HG03565 (cell line): Measurements from ENCODE around the gene ACLY.
"Not testable (repeated sequence)": the region's sequence is repeated elsewhere in the genome, so short reads cannot be mapped to it uniquely, and the experiment has no call there.

Experiments
- ATAC-seq: cut with Tn5 transposase; IDR thresholded peaks from one replicate; pipeline ENCODE4 v1.9.1; 2021; ENCODE audit warnings: mild to moderate bottlenecking, moderate library complexity; ENCODE audit not compliant: unreplicated experiment

ACLY gene

DNA sequence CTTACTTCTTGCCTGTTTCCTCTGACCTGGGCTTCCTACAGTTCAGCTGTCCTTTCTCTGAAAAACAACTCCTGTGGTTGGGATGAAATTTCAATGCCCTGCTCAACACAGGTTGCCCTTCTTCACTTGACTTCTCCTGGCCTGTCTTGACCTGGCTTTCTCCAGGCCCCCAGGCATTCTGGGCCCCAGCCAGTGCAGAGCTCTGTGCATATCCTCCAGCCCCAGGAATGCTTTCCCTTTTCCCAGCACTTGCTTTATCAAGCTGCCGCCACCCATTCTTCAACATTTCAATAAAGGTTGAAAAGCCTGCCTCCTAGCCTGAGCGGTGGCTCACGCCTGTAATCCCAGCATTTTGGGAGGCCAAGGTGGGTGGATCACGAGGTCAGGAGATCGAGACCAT is 22.4 kb upstream of the ACLY start:
- no peak for ATAC-seq

DNA sequence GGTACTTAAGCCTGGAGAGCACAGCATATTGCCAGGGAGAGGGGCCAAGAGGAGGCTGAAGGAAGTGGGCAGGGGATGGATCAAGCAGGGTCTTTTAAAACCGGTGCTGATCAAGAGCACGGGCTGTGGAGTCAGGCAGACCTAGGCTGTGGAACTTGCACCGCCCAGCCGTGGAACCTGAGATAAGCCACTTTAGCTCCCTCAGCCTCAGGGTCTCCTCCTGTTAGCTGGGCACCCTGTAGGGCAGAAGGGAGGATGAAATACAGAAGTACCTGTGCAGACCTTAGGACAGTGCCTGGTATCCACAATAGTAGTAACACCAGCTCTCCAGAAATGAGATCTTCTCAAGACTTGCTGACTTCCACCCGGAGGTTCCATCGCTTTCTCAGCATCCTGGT is 20.9 kb upstream of the ACLY start:
- ATAC-seq: no peak

DNA sequence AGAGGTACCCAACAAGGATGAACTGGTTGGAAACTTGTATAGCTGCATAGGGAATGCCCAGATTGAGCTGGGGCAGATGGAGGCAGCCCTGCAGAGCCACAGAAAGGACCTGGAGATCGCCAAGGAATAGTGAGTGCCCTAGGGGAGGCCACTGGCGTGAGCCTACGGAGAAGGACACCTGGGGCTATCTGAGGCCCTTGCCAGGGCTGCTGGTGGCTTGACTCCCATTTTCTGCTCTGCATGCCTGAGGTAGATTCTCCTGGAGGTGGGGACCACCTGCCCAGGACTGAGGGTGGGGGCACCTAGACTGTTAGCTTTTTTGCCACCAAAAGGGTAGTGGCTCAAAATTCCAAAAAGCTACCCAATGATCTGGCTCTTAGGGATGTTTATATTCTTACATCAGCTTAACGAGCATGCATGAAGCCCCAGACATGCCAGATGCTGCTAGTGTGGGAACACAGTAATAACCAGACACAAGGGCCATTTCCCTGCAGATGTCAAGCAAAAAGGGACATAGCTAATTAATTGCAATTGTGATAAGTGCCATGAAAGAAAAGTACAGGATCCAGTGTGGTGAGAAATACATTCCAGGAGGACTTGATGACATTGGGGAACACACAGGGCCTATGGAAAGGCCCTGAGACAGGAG is 20.4 kb upstream of the ACLY start:
- ATAC-seq: no peak

DNA sequence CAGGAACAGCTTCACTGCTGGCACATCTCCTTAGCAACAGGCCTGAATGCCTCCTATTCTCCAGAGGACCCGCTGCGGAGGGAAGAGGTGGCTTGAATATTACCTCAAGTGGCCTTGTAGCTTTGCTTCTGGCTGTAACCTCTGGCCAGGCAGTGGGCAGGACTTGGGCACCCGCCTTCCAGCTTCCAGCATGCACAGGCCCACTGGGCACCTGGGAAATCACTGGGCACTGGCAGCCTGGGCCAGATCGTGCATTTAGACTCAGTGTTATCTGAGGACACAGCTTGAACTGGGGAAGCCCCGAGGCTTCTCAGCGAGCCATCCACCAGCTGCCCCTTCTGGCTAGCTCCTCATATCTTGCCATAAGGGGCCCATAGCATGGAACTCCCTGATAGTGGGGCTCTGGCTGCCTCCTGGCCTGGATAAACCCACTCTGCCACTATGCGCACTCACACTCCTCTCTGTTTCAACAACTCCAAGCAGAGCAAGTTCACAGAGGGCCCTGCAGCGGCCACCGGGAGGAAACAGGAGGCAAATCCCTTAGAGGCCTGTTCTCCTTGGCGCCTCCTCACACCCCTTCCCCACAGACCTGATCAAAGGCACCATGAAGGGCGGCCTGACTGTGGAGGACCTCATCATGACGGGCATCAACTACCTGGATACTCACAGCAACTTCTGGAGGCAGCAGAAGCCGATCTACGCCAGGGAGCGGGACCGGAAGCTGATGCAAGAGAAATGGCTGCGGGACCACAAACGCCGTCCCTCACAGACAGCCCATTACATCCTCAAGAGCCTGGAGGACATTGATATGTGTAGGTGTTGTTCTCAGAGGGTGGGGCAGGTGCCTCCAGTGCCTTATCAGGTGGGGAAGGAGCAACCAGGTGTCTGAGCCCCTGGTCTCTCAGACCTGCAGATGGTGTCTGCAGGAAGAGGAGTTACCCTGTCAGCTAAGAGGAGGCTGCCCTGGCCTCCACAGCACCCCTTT is 19.5 kb upstream of the ACLY start:
- no peak for ATAC-seq

DNA sequence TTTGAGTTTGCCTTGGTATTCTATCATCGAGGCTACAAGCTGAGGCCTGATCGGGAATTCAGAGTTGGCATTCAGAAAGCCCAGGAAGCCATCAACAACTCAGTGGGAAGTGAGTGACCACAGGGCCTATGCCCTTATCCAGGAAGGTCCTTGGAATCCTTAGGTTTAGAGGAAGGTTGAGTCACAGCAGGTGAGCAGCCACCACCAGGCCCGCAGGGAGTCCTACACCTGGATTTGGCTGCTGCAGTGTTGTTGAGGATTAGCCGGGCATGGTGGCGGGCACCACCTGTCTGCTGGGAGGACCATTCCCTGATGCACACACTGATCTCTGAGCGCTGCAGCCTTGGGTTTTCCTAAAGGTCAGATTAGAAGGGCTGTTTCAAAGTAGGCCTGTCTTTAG is 16.9 kb upstream of the ACLY start:
- no peak for ATAC-seq

DNA sequence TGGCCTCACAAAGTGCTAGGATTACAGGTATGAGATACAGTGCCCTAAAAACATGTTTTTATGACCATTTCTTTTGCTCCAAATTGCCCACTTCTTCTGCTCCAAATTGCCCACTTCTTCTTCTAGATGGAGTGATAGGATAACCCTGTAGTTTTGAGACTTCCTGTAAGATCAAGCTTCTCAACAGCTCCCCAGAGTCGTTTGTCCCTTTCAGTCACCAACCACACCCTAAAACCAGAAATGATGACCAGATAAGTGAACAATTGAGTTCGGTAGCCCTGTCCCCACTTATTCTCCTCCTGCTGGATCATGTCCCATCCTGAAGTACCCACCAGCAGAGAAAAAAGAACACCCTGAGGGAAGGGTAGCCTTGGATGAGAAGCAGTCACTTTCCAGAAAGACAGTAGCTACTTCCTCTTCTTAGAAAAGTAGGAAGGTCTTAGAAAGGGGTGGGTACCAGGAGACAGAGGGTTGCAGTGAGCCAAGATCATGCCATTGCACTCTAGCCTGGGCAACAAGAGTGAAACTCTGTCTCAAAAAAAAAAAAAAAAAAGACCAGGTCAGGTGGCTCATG is 14.2 kb upstream of the ACLY start:
- no peak for ATAC-seq

DNA sequence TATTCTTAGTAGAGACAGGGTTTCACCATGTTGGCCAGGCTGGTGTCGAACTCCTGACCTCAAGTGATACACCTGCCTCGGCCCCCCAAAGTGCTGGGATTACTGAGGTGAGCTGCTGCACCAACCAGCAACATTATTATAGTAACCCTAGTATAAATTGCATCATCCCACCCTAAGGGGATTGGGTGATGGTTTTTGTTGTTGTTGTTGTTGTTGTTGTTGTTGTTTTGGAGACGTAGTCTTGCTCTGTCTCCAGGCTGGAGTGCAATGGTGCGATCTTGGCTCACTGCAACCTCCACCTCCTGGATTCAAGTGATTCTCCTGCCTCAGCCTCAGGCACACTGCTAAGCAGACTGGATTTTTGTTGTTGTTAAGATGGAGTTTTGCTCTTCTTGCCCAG is 13.0 kb upstream of the ACLY start:
- not testable (repeated sequence) for ATAC-seq

DNA sequence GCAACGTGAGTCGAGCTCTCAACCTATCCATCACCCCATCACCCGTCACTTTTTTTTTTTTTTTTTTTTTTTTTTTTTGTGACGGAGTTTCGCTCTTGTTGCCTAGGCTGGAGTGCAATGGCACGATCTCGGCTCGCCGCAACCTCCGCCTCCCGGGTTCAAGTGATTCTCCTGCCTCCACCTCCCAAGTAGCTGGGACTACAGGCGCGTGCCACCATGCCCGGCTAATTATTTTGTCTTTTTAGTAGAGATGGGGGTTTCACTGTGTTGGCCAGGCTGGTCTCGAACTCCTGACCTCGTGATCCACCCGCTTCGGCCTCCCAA is 12.0 kb upstream of the ACLY start:
- ATAC-seq: not testable (repeated sequence)

DNA sequence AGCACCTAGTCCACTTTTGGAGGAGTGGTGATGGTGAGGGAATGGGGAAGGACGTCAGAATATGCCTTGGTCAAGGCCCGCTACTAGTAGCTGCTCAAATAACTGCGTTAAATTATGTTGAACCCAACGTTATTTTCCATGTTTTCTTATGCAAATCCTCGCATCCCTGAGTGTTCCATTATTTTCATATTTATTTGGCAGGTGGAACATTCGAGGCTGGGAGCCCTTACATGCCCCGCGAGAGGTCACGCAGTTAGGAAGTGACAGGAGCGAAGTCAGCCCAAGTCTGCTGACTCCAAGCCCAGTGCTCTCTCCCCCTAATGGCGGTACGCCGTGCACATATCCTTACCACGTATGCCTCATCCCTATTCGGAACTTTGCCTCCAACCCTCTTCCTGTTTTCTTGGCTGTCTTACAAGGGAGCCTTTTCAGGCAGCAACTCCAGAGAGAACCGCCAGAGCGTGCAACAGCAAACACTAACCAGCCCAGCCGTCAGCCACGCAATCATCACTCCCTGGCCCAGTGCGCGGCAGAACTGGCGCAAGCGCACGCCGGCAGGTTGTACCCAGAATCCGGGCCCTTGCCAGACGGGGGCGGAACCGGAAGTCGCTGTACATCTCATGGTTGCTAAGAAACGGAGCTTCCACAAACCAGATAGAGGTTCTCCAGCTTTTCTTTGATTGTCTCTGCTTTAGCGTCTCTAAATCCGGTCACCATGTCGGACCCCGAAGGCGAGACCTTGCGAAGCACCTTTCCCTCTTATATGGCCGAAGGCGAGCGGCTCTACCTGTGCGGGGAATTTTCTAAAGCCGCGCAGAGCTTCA is 11.5 kb upstream of the ACLY start, which contains the start of gene ODAD4:
ODAD4 (plus strand) TSS at position 609 of the 824 bp plus-strand sequence; CDS start at position 716, 107 bp downstream.
- peak; percentile 93 for ATAC-seq

DNA sequence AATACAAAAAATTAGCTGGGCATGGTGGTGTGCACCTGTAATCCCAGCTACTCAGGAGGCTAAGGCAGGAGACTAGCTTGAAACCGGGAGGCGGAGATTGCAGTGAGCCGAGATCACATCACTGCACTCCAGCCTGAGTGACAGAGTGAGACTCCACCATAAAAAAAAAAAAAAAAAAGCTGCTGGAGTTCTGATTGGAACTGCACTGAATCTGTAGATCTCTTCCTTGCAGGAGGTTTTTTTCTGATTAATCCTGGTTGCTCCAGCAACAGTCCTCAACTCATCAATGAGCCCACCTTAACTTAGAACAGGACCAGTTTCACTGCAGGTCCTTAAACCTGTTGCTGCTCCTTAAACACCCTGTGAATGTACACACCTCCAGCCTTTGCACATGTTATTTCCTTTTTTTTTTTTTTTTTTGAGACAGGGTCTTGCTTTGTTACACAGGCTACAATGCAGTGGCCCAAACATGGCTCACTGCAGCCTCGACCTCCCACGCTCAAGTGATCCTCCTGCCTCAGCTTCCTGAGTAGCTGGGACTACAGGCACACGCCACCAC is 10.0 kb upstream of the ACLY start:
- no peak for ATAC-seq

DNA sequence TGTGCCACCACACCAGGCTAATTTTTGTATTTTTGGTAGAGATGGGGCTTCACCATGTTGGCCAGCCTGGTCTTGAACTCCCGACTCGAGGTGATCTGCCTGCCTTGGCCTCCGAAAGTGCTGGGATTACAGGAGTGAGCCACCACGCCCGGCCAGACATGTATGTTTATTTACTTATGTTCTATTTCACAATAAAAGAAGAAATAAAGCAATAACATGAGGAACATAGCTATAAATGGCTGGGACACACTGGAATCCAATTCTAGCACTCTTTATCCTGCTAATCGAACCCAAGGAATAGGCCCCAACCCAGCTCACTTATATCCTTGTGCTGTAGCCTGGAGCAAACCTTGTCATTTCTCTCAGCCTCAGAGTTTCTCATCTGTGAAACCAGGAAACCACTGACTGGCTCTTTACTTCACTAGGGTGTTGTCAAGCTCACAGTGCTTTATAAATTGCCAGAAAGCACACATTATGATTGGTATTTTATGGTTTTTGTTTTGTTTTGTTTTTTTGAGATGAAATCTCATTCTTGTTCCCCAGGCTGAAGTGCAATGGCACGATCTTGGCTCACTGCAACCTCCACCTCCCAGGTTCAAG is 7.3 kb upstream of the ACLY start:
- ATAC-seq: no peak

DNA sequence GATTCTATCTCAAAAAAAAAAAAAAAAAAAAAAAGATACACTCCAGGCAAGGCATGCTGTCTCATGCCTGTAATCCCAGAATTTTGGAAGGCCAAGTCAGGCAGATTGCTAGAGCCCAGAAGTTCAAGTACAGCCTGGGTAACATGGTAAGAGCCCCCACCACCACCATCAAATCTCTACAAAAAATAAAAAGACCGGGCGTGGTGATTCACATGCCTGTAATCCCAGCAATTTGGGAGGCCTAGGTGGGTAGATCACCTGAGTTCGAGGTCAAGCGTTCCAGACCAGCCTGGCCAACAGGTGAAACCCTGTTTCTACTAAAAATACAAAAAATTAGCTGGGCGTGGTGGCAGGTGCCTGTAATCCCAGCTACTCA is 1.8 kb upstream of the ACLY start:
- no peak for ATAC-seq

DNA sequence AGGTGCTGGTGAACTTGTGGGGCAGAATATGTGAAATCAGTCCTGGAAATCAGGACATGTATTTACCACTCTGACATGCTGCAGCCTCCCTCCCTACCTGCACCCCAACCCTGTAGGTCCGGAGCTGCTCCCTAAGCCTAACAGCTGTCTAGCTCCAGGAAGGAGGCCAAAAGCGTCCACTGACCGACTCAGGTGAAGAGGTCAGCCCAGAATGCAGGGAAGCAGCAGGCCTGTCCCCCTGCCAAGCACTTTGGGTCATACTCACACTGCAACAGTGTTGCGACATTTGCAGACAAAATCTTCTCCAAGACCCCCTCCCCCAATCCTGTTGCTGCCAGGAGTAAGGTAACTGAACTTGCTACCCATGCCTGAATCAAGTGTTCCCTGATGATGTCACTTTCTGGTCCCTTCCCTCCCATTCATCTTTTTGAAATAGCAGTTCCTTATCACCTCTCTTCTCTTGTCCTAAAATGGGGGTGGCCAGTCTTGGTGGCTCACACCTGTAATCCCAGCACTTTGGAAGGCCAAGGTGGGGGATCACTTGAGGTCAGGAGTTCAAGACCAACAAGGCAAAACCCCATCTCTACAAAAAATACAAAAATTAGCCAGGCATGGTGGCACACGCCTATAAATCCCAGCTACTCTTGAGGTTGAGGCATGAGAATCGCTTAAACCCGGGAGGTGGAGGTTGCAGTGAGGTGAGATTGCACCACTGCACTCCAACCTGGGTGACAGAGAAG is 1.3 kb upstream of the ACLY start:
- no peak for ATAC-seq

DNA sequence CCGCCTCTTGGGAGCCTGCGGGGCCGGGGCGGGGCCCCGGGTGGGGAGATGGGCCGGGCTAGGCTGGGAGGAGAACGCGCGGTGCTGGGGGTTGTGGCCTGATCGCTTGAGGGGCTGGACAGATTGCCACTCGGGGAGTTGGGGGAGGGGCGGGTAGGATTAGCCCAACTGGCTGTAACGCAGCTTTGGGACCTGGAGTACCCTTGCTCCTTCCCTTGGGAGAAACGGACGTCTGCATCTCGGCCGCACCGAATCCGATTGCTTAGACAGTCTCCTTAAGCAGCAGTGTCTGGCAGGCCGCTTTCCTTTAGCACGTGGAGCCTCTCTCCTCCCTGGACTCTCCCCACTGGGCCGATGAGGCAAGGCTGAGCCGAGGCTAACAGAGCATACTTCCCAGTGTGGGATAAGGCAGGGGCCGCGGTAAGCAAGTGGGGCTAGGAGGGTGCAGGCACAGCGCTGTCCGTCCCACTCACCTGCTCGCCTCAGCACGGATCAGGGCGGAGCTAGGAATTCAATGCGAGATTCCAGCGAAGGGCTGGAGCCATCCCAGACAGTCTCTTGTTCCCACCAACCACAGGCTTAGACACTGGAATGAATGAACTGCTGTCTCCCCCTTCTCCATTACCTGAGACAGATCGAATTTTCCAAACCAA is 540 bp upstream of the ACLY start:
- ATAC-seq: no peak

DNA sequence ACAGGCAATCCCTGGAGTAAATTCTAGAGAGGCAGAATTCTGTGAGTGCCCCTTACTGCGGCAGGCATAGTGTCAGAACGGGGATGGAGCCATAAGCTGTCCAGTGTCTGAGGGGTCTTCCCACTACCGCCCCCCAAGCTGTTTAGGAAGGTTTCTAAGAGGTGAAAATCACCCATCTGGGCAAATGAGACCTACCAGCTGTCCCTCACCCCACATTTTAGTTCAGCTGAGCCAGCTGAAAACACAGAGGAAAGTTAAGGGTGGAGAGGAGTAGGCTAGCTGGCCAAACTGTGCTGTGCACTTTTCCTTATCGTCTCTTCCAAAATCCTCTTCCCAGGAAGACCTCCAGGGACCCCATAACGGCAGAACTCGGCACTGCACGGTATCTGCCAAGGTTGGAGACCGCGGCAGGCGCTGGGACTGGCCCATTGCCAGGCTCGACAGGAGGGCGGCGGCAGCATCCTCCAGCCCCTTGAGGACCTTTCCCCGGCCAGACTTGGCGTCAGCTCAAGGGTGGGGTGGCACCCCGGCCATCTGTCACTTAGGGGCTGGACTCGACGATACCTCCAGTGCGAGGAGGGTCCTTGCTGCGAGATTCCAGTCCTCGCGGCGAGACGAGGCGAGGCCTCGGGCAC is 955 bp downstream of the ACLY start:
- no peak for ATAC-seq

DNA sequence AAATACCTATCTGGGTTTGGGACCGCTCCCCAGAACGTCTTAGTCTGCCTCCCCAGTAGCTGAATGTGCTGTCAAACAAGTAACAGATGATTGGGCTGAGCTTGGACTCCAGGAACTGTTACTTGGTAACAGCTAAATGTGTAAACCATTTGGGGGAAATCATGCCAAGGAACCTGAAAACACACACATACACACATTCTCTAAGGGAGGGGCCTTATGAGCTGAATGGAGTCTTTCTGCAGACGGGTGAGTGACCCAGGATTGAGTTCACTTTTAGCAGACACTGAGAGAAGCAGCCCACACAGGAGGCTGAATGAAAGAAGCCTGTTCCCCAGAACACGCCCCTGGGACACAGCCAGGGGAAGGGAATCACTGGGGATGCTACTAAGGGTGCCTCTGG is 1.6 kb downstream of the ACLY start:
- ATAC-seq: no peak

DNA sequence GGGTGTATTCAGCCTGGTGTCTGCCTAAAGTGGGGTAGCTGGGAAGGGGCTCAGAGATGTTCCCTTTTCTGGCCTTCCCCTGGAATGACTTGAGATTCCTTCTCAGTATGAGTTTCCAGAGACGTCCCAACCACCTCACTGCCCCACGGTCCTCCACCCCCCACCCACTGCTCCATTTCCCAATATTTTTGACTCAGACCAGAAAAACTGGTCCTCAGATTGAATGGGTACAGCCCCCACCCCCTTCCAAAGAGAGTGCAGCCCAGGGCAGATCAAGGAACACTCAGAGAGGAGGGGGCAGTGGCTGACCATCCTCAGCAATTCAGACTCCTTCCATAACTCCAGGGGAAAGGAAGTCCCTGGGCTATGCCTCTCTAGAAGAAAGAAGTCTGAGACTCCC is 3.2 kb downstream of the ACLY start:
- no peak for ATAC-seq

DNA sequence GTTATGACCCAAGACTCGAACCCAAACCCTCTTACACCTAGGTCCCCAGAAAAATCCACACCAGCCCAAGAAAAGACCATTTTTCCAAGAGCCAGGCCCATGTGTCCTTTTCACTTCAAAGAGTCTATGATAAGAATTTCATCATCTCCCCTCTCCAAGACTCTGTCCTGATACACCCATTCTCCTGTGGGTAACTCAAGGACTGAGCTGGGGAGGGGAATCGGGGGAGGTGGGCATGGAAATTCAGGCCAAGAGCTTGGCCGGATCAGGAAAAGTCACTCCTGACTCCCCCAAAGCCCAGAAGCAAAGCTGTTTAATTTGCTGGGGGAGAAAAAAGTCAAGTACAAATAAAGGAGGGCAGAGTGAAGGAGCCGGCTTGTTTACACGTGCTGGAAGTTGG is 3.7 kb downstream of the ACLY start:
- no peak for ATAC-seq

DNA sequence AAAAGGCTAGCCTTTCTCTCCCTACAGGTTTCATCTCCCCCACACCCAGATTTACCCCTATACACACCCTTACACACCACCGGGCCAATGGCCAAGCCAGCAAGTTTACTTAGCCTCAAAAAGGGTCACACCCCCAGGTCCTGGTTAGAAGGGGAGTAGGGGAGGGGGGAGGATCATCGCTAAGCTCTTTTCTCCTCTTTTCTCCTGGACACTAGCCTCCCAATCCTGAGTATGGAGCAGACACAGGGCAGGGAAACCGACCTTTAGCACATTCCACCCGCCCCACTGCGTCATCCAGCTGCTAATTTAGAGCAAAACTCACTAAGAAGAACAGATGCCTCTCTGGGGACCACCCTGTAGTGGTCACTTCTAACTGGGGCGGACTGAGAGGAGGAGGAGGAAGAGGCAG is 4.4 kb downstream of the ACLY start:
- no peak for ATAC-seq
